ENCODE data around the gene SSUH2.
"Not testable (repeated sequence)": the region's sequence is repeated elsewhere in the genome, so short reads cannot be mapped to it uniquely, and the experiment has no call there.

SSUH2 gene

GRCh38 chr3:8678751-8679150 lies 34.2 kb upstream of the SSUH2 start:
- no peaks in the 10 kb centered on the region; the same call in 1 of the 2 replicates for H3K27me3 ChIP-seq (replicated peaks; ENCODE audit: control insufficient read depth, insufficient read depth, low read length)
- H3K36me3 ChIP-seq (ENCODE audit: control insufficient read depth, insufficient read depth, low read length): no peaks in the 10 kb centered on the region
- DNase-seq (ENCODE audit: extremely low read depth, insufficient read length): no peak
- no peak overlapping the region for H3K4me3 ChIP-seq (replicated peaks; ENCODE audit: low read depth, low read length)
- no peak for TF ChIP-seq CTCF (IDR thresholded peaks at IDR 0.05; ENCODE audit: insufficient read depth, low read length, poor library complexity, severe bottlenecking)

GRCh38 chr3:8677258-8677657 lies 32.7 kb upstream of the SSUH2 start:
- DNase-seq (ENCODE audit: extremely low read depth, insufficient read length); H3K4me3 ChIP-seq (replicated peaks; ENCODE audit: low read depth, low read length); H3K36me3 ChIP-seq (ENCODE audit: control insufficient read depth, insufficient read depth, low read length); H3K27me3 ChIP-seq (replicated peaks; ENCODE audit: control insufficient read depth, insufficient read depth, low read length): not testable (repeated sequence)

- not testable (repeated sequence) for H3K36me3 ChIP-seq (ENCODE audit: control insufficient read depth, insufficient read depth, low read length); H3K27me3 ChIP-seq (replicated peaks; ENCODE audit: control insufficient read depth, insufficient read depth, low read length); H3K4me3 ChIP-seq (replicated peaks; ENCODE audit: low read depth, low read length); DNase-seq (ENCODE audit: extremely low read depth, insufficient read length)
Observed at GRCh38 chr3:8675591-8675990, 31.0 kb upstream of the SSUH2 start.

GRCh38 chr3:8673083-8673737 lies 28.6 kb upstream of the SSUH2 start:
- no peaks in the 10 kb centered on the region for H3K36me3 ChIP-seq (ENCODE audit: control insufficient read depth, insufficient read depth, low read length)
- H3K4me3 ChIP-seq (replicated peaks; ENCODE audit: low read depth, low read length): no peak overlapping the region
- H3K27me3 ChIP-seq (replicated peaks; ENCODE audit: control insufficient read depth, insufficient read depth, low read length): no peaks in the 10 kb centered on the region; the same call in 1 of the 2 replicates
- DNase-seq (ENCODE audit: extremely low read depth, insufficient read length): no peak
- no peak for TF ChIP-seq CTCF (IDR thresholded peaks at IDR 0.05; ENCODE audit: insufficient read depth, low read length, poor library complexity, severe bottlenecking)

- H3K36me3 ChIP-seq (ENCODE audit: control insufficient read depth, insufficient read depth, low read length): no peaks in the 10 kb centered on the region
- H3K27me3 ChIP-seq (replicated peaks; ENCODE audit: control insufficient read depth, insufficient read depth, low read length): no peaks in the 10 kb centered on the region
- TF ChIP-seq CTCF (IDR thresholded peaks at IDR 0.05; ENCODE audit: insufficient read depth, low read length, poor library complexity, severe bottlenecking): no peak
- H3K4me3 ChIP-seq (replicated peaks; ENCODE audit: low read depth, low read length): no peak overlapping the region
- no peak for DNase-seq (ENCODE audit: extremely low read depth, insufficient read length)
Observed at GRCh38 chr3:8669019-8669418, 24.4 kb upstream of the SSUH2 start.

GRCh38 chr3:8668216-8668615 lies 23.6 kb upstream of the SSUH2 start:
- no peak for DNase-seq (ENCODE audit: extremely low read depth, insufficient read length)
- H3K36me3 ChIP-seq (ENCODE audit: control insufficient read depth, insufficient read depth, low read length): no peaks in the 10 kb centered on the region
- no peak for TF ChIP-seq CTCF (IDR thresholded peaks at IDR 0.05; ENCODE audit: insufficient read depth, low read length, poor library complexity, severe bottlenecking)
- no peak overlapping the region for H3K4me3 ChIP-seq (replicated peaks; ENCODE audit: low read depth, low read length)
- no peaks in the 10 kb centered on the region for H3K27me3 ChIP-seq (replicated peaks; ENCODE audit: control insufficient read depth, insufficient read depth, low read length)
